NCI-H2196 treated with DMSO at 0.1 percent for 48 hours (cell line): ENCODE data around the gene TLE3.

Experiments
- DNase-seq: peaks from one replicate; lab custom pipeline; 2025; ENCODE audit not compliant: unreplicated experiment; lab: John Stamatoyannopoulos, UW

TLE3 gene

DNA sequence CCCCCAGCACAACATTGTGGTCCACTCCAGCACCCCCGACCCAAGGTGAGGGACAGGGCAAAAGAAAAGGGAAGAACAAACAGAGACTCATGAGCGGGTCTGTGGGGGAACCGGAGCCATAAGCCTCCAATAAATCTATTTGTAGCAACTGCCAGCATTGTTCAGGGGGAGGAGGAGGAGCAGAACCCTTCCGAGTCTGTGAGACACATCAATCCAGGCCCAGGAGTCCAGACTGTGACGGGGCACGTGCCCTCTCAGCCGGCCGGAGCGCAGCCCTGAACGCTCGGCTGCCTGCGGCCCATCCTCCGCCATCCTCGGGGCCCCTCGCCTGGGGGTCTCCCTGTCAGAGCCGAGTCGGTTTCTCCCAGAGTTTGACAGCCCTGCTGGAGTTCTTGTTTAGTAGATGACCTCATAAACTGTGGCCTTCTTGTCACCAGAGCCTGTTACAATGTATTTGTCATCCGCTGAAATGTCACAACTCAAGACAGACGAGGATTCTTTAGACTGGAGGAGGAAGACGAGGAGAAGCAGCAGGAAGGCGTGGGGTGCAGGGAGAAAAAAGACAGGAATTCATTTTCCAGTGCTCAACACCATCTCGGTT is 47.9 kb downstream of the TLE3 start:
- DNase-seq, result no peak

DNA sequence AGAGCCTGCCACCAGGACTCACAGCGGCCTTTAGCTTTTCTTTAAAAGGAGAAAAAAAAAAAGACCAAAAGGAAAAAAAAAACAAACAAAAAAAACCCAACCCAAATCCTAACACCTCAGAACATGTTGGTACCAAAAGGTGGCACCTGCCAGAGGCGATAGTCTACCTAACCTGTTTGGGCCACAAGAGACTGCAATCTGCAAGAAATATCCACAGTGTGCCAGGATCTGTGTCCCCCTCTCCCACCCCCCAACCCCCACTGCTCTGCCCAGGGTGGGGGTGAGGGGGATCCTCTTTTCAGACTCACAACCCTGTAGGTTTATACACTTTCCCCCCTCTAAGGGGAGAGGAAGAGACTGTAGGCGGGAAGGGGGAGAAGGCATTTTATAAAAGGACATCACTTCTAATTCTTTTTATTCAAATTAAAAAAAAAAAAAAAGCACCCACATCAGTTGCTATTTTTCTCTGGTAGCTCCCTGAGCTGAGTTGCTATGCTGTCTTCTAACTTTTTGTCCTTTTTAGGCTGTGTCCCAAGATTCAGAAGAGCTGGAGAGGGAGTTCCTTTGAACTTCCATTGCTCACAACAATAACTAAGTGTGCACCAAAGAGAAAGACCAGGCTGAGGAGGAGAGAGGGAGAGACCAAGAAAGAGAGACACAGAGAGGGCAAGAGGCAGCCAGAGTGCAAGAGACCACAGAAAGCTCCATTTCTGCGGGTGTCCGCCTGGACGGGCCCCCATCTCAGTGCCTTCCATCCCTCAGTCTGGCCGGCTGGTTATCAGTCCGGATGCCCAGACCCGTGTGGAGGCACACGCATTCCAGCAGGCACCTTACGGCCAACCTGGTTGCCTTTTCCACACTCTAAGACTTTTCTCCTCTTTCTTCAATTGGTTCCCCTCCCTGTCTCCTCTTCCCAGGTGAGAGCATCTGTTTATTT is 48.9 kb downstream of the TLE3 start:
- DNase-seq, result no peak

DNA sequence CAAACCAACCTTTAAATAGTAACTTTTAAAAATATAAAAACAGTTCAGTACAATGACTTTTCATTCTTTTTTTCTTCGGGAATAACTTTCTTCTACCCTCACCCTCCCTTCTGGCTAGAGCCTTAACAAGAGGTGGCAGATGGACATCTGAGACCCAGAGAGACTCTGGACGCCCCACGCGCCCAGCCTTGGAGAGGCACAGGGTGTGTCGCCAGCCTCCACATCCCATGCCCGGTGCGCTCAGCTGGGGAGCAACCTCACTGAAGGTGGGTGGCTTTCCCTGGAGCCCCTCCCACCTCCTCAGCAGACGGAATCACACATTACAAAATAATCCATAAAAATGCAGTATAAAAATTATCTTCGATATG is 49.5 kb downstream of the TLE3 start:
- DNase-seq, result no peak

DNA sequence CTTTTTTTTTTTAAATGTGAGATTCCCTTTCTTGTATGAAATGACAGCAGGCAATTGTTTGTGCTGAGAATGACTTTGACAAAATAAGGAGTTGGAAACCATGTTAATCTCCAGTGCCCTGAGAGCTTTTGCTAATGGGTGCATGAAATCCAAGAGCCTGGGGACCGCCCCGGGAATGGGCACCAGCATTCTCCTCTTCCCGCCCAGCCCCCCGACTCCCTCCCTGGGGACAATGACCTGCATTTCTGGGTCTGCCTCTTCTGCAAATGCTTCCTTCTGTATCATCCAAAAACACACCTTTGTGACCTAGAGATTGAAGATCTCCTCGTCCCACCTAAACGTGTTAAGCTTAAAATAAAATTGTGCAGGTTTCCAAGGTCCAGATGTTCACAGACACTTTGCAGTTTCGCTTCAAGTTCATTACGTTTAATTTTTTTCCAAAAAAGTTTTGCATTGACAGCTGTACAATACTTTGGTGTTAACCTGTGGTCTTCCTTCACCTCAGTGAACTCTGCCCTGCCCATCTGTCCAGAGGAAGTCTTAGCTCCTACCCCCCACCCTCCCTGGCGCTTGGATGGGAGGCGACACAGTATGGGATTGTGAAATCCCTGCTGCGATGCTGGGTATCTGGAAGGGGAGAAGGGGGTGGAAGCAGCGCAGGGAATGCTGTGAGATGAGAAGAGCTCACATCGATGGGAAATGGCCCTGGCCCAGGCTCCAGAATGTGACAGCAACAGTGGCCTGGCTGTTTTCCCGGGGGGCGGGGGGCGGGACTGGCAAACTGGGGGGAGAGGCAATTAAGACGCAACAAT is 50.1 kb downstream of the TLE3 start:
- DNase-seq, result no peak

- DNase-seq, result no peak
These were observed 50.9 kb downstream of the TLE3 start for GRCh38 chr15:70046679-70047369.

- DNase-seq, result no peak
These were observed 52.7 kb downstream of the TLE3 start for GRCh38 chr15:70045045-70045444.

DNA sequence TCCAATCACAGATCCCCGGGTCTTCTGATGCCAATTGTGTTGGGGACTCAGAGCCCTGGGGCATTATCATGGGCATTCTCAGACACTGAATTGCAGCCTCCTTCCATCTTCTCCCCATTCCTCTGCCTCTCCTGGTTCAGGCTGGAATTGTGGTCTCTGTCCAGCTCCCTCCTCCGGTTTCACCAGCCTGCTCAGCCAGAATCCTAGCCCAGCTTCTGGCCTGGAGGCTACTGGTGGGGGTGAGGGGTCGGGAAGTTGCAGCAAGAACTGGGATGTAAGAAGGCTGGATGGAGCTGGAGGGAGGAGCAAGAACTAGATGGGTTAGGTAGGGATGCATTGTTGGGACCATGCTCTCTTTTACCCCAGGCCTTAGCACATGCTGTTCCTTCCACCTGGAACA is 53.5 kb downstream of the TLE3 start:
- no peak for DNase-seq

- DNase-seq, result no peak
These were observed 54.1 kb downstream of the TLE3 start for GRCh38 chr15:70043590-70043989.

GRCh38 chr15:70042553-70043214 is 55.0 kb downstream of the TLE3 start:
- DNase-seq, result no peak

GRCh38 chr15:70039917-70040316 is 57.8 kb downstream of the TLE3 start:
- DNase-seq, result no peak

DNA sequence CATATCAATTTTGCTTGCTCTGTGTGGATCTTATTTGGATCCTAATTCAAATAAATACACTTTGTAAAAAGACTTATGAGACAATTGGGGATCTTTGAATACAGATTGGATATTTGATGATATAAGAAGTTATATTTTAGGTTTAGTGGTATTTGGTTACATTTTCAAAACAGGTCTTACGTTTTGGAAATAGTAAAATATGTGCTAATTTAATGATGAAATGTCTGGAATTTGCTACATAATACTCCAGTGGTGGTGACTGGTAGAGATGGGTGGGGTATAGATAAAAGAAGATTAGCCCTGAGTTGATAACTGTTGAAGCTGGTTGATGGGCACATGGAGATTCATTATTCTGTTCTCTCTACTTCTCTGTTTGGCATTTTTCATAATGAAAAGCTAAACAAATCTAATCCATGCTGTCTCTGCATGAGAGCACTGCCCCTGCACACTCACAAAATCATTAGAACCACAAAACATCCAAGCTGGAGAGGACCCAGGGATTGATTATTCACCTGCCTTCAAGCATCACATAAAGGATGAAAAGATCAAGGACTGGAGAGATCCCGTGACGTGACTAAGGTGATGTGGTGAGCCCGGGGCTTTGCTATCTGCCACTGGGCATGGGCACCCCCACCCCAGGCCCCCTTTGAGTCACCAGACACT is 58.9 kb downstream of the TLE3 start:
- DNase-seq, result no peak

DNA sequence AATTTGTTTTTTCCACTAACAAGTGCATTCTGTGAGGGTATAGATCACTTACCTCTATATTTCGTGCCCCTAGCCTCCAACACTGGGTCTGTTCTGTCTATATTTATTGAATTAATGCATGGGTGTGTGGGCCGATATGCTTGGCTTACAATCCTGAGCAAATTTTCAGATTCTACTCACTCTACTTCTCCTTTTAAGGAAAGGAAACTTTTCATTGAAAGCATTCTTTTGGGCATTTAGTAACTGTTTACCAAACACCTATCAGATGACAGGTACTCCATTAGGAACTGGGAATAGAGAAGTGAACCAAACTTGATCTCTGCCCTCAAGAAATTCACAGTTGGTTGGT is 60.5 kb downstream of the TLE3 start:
- DNase-seq, result no peak

DNA sequence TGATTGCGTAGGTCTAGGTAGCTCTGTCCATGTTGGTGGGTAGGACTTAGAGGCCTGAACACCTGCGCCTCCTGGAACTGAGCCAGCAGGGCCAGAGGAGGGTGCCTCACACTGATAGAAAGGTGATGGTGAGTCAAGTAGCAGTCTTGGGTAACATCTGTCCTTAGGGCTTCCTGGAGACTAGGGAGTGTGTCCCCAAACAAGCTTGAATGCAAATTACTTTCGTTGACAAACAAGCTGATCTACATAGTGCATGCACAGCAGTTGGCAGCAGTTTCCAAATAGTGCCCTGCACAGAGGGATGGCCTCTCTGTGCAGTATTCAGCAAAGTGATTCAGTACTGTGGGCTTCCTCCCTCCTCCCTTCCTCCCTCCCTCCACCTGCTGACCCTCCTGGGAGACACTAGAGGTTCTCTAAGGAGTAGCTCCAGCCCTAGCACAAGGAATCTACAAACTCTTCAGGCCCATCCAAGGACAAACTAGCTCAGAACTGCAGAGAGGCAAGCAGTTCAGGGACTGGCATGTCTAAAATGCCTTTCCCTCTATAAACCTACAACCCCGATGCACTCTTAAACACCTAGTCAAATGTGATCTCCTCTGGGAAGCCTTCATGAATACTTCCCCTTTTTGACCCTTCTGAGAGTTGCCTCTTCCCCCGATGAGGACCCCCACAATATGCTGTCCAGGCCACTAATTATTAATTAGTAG is 61.0 kb downstream of the TLE3 start:
- no peak for DNase-seq

DNA sequence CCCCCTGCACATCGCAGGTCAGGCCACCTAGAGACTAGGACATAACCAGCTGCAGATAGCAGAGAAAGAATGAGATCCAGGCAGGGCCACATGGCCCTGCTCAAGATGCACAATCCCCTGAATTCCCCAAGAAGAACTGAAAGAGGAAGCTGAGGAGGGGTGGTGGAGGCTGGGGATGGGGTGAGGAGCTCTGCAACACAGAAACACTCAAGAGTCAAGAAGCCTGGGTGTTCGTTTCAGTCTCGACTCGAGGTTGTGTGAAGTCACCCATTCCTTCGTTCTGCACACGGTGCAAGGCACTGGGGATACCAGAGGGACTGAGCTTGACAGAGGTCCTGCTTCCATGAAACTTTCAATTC is 62.0 kb downstream of the TLE3 start:
- DNase-seq, result no peak

DNA sequence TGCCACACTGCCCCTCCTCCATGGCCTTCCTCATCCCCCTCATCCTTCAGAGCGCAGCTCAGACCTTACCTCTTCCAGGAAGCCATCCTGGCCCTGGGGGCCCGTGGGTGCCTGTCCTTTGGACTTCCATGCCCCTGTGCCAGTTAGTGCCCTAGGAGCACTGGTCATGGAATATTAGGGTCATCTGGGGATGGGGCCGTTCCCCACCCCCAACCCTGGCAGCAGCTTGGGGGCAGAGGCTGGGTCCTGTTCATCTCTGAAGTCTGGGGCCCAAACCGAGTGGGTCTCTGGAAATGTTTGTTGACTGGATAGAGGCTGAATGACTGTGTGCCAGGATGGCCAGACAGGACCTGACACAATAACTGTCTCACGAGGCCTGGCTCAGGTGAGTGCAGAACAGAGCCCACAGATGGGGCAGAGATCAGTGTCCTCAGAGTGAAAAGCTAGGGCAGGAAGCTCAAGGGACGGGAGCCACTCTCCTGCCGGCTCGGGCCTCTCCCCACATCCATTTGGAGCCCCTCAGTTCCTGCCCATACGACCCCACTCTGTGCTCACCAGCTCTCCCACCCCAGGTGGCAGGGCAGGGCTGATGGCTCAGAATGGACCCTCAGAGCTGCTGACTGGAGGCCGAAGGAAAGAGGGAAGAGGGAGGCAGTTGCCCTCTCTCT is 62.5 kb downstream of the TLE3 start:
- no peak for DNase-seq

DNA sequence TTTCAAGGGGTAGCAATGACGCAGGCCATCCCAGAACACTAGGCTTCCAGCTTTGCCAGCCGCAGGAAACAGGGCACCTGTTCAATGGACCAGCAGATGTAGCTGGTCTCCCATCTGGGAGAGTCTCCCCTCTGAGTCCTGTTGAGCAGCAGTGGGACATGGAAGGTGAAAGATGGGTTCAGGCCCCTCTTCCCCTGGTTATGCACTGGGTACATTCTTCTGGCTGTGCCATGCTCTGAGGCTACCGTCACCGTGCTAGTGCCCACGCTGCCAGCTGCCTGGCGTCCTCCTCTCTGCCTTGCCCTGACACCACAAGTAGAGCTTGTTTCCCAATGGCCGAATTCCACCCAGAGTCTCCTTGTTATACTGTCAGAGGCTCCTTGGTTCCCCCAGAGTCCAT is 63.1 kb downstream of the TLE3 start:
- DNase-seq, result no peak

- DNase-seq, result no peak
These were observed 63.6 kb downstream of the TLE3 start for GRCh38 chr15:70034141-70034540.

DNA sequence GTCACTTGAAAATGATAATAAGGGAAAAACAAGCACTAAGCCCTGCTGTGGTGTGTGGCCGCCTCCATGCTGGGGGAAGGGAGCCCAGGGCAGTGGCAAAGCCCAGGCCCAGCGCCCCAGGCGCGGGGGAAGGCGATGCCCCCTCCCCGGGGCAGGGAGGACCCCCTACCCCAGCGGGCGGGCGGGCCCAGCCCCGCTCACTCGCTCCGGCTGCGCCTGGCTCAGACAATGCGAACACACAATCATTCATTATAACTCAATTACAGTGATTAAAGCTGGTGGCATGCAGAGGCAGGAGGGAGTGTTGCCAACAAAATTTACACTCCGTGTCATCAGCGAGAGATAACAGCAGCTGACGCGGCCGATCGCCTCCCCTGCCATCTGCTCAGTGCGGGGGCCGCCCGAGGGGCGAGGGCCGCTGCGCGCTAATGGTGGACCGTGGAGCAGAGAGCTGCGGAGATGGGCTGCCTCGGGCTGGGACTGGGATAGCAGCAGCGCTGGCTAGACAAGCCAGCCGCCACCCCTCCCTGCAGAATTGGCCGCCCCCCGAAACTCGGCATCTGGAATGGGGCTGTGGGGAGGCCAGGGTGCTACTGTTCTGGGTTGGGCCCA is 64.1 kb downstream of the TLE3 start:
- no peak for DNase-seq

DNA sequence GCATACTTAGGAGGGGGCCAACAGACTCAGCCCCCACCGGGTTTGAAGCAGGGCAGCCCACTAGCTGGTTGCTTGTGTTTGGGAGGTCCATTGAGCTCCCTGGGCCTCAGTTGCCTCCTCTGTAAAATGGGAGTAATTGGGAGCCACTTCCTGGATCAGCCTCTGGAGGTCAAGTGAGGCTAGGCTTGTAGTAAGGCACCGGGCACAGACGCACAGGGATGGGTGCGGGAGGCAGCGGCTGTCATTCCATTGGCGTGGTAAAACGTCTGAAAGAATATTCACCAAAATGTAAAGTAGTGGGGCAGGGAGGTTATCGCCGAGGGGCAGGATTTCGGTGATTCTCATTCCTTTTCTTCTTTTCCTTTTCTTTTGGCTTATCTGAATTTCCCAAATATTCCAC is 64.6 kb downstream of the TLE3 start:
- no peak for DNase-seq
